HG03159 (cell line): ENCODE results near the gene KDSR.
A peak's percentile ranks its signal among the peaks of the same experiment; 100 is the strongest.

ENCODE experiments used
- ATAC-seq: cut with Tn5 transposase; IDR thresholded peaks from one replicate; pipeline ENCODE4 v1.9.1; 2021; ENCODE audit warnings: mild to moderate bottlenecking, moderate library complexity; ENCODE audit not compliant: unreplicated experiment

The KDSR gene

DNA sequence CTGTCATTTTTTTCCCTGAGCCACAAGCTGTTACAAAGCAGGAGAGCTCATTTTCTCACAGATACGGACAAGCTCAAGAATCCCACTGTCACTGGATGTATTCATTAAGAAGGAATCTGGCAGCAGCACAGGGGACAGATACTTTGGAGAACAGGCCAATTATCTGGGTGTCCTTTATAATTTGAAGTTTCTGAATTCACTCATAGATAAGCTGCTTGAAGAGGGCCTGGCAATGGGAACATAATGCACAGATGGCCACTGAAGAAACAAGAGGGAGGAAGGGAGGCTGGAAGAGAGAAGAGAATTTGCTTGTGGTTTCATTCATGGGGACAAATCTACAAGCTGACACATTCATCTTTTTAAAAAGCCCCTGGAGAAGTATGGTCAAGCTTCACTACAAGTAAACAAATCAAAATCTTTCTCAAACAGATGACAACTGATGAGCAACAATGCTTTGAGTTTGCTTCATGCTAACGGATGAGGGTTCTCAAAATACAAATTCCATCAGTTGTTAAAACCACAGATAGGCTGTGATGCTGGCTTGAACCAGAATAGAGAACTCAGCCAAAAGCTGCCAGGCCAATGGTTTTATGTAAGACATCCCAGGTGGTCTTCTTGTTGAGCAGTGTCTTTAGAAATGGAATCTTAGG is 59.3 kb downstream of the KDSR start:
- ATAC-seq: no peak

DNA sequence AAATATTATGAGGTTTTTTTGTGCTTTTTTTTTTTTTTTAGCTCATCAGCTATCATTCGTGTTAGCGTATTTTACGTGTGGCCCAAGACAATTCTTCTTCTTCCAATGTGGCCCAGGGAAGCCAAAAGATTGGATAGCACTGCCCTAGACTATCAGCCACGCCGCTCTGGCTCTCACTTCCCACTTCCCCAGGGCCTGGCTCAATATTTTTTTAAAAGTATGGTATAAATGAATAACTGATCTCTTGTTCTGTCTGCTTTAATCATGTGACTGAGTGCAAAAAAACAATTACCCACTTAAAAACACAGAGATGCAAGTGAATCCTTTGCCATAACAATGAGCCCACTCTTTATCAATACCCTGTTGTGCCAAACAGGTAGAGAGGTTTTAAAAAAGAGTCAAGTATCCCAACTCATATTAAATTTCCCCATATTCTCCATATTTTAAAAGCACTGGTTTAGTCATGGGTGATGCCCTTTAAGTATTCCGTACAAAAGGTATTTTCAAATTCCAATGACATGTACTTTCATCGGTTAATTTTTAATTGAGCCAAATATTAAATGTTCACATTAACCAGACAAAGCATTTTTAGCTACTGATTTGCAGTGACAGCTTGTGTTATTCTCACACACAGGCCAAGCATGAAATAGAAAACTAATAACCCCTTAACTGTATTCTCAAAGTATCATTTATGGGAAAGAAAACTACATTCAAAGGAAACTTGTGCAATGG is 60.0 kb downstream of the KDSR start:
- ATAC-seq: no peak

DNA sequence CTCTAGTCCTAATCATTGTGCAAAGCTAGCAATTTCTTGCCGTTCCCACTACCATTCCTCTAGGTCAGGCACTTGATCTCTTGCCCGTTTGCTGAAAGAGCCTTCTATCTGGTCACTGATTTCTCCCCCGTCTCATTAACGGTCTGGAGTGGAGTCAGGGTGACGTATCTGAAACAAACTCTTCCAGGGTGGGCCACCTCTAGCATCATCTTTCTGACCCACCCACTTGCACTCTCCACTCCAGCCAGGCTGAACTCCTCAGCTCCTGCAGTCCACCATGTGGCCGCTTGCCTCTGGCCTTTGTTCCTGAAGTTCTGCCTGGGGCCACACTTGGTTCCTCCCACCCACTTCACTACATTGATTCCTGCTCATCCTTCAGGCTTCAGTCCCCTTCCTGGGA is 60.8 kb downstream of the KDSR start:
- ATAC-seq: no peak

DNA sequence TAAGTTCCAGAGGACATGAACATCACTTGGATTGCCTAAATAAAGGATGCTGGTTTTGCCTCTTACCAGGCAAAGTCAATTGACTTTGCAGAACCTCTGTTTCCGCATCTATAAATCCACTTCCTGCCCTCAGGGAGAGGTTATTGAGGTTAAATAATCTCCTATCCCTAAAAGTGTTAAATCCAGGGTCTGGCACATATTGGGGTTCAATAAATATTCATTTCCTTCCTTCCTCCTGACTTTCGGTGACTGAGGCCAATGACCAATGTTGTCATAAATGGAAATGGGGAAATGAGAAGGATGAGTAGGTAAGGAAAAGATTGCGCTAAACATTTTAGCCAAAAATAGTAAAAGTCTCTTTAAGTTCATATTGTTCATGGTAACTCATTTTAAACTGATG is 63.5 kb downstream of the KDSR start:
- ATAC-seq: no peak

DNA sequence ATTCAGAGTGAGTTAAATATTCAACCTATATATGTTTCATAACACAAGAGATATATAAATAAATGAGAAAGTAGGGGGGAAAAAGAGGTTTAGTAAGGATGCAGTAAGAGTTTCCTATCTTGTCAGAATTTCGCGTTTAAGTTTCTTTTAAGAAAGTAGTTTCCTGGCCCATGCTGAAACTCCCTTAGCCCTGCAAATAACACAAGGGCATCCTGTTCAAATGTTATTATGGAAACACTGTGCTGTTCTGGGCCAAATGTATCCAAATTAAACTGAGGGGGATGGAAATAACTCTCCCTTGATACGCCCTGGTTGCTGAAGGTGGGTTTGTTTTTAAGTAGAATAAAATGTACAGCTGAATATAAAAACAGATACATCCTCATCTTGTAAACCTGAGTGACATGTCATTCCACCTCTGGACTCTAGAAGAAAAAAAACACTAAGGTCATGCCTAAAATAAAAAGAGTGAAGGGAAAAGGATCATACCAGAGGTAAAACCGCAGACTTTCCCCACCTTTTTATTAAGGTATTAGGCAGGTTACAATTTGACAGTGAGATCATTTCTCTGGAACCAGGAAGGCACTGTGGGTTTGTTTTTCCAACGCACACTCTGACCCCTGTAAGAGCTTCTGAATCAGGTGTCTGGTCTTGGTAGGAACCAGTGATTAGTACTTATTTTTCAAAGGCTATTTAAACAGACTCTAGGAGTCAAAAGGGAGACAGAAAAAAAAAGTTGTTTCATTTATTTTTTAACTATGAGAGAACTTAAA is 64.2 kb downstream of the KDSR start:
- no peak for ATAC-seq

DNA sequence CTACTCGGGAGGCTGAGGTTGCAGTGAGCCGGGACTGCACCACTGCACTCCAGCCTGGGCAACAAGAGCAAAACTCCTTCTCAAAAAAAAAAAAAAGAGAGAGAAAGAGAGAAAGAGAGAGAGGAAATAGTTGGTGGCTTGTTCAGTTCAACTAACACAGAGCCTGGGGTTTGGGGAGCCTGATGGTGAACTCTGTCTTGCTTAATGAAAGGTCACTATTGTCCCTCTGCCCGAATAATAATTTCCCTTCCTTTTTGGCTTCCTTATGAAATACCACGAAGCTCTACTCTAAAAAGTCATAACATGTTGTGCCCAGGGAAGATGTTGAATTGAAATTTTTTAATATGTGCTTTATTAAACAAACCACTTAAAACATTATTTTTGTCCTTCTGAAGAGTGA is 64.8 kb downstream of the KDSR start:
- no peak for ATAC-seq

DNA sequence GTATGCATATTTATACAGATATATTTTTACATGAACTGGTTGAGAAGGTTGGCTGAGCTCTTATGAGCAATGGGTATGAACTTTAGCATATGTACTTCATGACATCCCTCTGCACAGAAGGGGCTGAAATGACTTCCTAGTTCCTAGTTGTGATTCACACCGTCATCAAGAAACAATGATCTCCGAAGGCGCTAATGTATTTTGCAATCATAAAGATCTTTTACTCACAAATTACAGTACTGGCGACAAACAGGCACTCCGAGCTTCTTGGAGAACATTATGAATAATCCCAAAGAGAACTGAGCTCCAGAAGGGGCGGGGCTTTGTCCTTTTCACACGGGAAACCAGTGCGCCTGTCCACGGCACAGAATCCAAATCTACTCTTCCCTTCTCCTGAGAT is 65.6 kb downstream of the KDSR start:
- ATAC-seq: no peak

DNA sequence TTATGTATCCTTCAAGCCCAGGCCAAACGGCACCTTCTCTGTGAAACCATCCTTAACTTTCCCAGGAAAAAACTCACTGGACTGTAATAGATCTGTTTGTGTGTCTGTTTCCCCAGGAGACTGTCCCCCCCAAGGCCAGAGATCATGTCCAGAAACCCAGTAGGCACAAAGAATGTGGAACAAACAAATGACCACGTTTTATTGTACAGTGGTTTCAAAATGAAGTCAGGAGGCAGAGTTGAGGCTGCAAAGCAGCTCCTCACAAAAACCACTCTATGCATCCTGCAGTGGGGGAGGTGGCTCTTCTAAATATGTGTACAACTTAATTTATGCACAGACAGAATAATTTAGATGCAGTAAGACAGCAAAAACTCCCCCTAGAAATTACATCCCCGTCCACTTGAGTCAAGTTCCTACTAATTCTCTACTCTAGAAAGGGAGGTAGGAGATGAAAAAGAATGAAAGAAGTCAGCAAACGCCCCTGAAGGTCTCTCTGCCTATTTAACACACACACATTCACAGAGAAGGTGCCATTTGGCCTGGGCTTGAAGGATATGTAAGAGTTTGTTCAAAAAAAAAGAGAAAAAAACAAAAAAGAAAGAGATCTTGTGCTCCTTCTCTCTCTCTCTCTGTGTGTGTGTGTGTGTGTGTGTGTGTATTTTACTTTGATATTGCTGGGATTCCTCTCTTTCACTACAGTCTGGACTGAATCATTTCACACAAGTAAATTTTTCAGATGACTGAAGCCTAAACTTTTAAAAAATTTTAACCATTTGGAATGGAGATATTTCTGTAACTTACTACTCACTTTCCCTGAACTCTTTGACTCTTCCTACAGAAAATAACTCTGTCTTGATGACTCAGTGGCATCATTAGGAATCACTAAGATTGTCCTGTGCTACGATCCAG is 66.9 kb downstream of the KDSR start:
- ATAC-seq: peak; percentile 61

DNA sequence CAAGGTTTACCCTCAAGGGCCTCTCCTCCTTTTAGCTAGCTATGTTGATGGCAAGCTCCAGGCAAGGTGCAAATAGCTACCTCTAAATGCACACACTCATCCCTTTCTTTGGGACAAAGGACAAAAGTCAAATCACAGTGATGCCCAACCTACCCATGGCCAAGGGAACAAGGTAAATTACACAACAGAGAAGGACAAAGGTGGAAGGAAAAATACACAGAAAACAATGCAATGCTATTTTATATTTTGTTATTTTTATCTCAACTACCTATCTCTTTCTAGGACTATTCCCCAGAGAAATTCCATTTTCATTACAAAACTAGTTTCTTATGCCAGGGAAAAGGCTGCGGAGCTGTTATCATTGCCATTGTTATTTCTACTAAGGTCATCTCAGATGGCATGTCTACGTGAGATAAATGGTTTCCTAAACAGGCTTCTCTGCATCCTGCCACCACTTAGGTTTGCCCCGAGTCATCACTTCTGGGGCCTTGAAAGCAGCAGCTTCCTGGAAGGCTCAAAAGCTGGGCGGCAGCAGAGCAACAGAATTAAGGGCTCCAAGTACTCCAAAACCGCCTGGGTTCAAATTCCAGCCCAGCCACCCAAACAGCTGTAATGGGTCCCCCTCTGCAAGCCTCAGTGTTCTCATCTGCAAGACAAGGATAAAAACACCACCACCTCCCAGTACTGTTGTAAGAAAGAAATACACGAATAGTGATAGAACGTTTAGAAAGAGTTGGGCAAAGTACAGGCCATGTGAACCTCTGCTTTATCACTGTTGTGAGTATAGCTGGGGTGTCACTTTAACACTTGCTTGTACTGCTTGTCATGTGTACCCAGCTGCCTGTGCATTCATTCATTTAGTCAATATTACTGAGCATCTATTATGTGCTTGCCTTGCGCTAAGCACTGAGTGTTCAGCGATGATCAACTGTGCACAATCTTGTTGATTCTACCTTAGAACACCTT is 68.3 kb downstream of the KDSR start:
- ATAC-seq: no peak

DNA sequence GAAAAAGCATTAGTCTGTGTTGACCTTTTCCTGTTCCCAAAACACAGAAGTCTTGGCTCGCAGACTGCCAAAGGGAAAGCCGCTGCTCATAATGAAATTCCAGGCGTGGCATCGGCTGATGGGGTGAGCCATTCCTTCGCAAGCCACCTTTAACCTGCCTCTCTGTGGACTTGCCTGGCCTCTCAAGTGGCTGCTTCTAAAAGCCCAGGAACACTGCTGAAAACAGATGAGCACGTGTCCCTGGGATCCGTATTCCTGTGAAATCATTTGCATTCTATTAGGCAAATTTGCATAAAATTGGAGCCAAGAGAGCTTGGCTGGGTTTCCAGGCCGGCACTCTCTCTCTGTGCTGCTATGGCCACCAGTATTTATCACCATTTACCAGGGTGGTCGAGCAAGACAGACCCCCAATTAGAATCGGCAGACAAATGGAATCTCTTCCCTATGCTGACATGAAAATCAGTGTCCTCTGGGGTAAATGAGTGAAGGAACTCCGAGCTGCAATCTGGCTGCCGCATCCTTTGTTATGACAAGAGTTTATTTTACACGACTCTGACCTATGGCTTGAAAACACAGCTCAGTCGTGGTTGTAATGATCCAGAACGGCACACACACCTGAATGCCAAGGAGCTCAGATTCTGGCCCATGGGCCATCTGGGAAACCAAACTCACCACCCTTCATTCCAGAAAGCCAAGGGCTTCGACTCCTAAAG is 69.2 kb downstream of the KDSR start:
- ATAC-seq: no peak

DNA sequence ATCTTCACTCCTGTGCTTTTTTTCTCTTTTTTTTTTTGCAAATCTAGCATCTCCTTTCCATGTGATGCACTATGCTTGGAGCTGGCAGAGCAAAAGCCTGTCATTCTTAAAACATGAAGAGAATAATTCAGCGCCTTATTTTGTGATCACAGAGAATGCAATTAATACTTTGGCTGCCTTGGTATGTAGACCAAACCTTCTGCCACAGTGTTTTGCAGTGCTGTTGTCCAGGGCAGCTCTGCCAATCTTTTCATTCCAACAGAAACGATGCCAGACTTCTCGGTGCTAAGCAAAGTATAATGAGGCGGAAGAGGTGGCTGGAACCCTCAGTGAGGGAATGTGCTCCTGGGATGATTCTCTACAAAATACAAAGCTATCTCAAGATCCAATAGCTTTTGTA is 73.1 kb downstream of the KDSR start:
- ATAC-seq: no peak

DNA sequence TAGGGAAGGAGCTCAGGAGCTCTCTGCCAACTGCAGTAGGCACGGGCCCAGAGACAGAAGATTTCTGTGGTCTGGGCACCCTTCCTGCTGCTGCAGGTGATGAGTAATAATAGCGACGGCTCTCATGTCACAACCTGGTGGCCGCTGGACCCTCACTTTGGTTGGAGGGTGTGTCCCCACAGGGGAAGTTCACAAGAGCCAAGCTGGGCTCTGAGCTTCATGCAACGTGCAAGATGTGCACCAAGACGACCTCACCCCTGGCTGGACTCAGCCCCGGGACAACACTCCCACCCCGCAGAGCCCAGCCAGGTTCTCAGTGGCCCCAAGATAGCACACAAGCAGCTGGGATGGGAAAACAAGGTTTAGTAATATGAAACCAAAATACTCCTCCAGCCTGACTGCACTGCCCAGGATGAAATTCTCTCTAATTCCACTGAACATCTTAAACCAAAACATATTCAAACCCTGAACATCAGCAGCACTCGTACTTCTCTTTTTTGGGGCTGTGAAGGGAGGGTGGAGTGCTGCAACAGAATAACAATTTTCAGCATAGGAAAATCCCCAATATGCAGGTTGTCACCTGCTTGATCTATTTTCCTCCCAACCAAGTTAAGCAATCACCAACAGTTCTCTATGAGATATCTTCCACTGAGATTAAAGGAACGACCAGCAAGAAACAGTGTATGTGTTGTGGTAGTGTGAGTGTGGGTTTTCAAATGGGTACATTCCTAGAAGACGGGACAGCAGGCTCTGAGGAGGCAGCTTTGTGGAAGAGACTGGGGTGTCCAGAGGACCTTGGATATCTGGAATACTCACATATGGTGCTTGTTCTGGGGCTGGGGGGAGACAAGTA is 73.9 kb downstream of the KDSR start:
- peak; percentile 76 for ATAC-seq

DNA sequence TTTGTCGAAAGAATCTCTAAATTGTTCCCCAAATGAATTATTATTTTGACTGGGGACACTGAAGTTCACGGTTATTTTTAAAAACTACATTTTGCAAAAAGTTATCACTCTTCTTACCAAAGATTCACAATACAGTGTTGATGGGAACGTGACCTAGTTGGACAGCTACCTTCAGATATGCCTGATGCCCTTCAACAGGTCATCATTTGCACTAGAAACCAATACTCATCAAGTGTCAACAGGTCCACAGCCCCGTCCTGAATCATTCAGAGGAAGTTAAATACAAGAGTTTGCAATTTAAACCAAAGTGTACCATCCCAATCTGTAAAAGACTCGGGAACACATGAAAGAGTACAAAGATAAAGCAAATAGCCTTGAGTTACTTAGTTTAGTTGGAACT is 75.7 kb downstream of the KDSR start:
- ATAC-seq: no peak

DNA sequence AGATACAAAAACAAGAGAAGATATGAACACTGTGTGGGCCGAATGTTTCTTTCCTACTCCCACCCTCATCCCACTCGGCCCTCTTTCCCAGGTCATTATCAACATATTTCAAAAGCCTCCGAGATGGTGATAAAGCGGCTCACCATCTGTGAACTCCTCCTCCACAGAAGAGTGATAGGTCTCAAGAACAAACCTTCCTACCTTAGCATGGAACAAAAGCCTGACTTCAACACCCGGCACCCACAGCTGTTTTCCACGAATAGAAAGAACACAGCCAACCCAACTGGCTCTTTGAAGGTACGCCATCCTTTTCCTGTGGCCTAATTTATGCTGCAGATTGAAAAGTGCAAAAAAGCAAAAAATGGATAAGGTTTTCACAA is 76.2 kb downstream of the KDSR start:
- ATAC-seq: no peak

DNA sequence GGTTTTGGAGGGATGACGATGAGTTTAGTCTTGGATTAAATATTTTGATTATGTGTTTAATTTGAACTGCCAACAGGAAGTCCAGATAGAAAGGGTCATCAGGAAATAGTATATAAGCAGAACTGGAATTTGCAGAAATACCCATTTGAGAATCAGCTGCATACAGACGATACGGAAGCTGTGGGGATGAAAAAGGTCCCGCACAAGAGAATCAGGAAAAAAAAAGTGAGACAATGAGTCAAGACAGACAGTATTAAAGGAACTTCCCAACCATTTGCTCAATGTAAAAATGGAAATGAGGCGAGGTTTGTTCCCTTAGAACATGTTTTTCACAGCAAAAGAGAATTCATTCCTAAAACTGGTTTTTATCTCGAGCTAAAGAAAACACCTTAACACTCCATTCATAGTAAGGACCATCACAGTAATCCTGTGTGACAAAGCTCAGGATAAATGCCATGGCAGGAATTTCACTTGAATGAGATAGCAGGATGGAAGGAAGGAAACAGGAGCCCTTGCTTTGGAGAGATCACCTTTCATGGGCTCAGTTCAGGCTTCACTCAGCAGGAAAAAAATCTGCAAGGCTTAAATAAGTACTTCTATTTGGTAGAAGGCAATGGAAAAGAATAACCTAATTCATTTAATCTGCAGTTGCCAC is 76.7 kb downstream of the KDSR start:
- ATAC-seq: no peak

DNA sequence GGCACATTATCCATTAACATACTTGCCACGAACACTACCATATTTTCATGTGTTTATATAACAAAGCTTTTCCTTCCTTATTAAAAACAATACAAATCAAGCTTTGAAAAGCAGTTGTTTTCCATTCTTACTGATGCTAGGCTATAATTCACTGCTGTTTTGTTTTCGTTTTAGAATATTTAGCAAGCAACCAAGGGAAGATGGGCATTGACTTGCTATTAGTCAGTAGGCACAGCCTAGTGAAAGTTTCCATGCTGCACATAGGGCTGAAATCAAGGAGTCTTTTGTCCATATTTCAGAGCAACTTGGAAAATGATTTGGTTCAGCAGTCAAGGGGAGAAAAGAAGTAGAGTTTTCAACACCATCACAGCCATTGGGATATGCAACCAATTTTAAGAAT is 78.7 kb downstream of the KDSR start:
- ATAC-seq: no peak

DNA sequence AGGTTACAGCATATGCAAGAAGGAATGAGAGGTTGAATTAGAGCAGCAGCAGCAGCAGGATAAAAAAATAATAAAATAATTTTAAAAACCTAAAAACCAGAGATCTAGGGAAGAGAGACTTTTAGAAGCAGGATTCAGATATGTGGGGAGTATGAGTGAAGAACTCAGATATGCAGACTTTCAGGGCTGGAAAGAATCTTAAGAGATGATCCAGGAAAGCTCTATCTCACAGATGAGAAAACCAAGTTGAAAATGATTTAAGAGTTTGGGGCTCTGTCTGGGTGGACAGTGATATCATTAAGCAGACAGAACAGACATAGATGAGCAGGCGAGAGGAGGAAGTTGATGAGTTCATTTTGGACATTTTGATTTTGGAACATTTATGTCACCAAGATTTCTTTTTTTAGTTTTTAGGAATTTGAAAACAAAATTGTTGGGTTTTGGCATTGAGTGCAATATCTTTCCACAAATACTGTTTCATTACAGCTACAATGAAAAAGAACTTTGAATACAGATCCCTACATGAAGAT is 79.2 kb downstream of the KDSR start:
- no peak for ATAC-seq

DNA sequence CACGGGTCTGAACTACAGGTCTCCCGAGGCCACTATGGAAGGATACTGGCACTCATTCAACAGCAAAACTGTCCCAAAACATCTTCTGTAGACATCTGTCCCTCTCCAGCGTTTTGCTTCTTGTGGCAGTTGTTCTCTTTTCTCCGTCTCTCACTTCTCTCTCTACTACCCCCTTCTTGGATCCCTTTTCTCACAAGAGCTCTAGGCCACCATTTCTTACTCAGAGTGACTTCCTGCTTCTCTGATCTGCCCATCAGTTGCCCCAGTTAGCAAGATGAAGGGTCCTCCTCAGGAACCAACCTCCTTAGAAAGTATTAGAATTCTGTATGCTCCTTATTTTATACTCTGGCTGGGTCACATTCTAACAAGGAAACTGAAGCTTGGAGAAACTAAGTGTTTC is 80.1 kb downstream of the KDSR start:
- ATAC-seq: no peak
